ENCODE data around the gene NTSR1.

Gene NTSR1

DNA sequence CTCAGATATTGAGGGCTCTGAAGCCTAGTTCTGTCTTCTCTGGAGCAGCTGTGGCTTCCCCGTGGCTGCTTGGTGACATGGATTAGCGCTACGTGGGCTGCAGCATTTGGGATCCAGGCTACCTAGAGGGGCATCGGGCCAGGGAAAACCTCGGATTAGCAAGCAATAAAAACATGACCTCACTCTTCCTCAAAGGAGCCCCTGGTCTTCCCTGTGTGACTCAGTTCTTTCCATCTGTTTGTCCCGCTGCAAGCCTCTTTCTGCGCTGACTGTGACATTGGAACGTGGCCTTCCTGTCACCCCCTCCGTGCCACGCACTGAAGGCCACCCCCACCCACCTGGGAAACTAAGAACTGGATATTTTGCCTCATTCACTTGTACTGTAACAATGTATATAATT is 91.2 kb downstream of the NTSR1 start:
- H3K27me3 ChIP-seq (ENCODE audit: insufficient read depth, low read depth), result no peaks in the 10 kb centered on the region
- H3K9ac ChIP-seq, result no peak overlapping the region

DNA sequence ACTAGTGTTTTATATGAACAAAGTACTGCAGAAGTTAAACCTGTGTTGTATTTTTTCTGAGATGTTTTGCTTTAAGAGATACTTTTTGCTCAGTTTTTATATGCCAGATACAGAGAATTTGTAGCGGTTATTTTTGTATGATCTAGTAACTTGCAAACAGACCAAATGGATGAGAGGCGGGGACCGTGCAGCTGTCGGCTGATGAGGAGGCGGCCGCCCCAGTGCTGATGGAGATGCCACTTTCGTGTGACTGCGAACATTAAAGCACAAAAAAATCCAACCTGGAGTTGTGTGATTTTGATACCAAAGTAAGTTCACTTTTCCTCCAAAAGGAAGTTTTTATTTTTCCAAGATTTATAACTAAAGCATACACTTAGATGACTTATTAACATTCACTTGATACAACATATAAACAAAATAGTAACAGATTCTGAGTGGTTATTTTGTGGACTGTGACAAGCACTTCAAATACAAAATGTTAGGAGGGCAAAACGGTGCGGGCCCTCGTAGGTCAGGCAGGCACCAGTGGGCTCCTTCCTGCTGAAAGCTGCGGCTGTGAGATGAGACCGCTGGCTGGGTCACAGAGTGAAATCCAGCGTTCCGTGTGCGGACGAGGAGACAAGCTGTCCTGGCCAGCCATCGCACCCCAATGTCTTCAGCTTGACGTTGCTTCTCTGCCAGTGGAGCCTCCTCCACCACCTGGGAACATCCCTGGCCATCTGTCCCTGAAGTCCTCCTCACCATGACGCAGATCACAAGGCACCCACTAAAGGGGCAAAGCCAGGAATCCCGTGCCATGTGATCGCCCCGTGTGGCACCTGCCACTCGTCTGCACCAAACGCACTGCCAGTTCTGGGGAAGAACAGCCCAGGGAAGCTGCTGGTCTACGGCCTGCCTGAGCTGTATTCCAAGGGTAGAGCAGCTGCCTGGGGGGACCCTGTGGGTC is 92.0 kb downstream of the NTSR1 start:
- no peak overlapping the region for H2AFZ ChIP-seq (ENCODE audit: low read depth)
- peaks cover 7% of the 10 kb centered on the region; the same call in 1 of the 2 replicates for H3K36me3 ChIP-seq (ENCODE audit: insufficient read depth)
- TF ChIP-seq, protein P1, sequence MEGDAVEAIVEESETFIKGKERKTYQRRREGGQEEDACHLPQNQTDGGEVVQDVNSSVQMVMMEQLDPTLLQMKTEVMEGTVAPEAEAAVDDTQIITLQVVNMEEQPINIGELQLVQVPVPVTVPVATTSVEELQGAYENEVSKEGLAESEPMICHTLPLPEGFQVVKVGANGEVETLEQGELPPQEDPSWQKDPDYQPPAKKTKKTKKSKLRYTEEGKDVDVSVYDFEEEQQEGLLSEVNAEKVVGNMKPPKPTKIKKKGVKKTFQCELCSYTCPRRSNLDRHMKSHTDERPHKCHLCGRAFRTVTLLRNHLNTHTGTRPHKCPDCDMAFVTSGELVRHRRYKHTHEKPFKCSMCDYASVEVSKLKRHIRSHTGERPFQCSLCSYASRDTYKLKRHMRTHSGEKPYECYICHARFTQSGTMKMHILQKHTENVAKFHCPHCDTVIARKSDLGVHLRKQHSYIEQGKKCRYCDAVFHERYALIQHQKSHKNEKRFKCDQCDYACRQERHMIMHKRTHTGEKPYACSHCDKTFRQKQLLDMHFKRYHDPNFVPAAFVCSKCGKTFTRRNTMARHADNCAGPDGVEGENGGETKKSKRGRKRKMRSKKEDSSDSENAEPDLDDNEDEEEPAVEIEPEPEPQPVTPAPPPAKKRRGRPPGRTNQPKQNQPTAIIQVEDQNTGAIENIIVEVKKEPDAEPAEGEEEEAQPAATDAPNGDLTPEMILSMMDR (conservative IDR thresholded peaks at IDR 0.05; ENCODE audit: low read depth, low read length), result no peak
- peaks cover 3% of the 10 kb centered on the region for H3K79me2 ChIP-seq (ENCODE audit: insufficient read depth, low read depth)
- no peak overlapping the region for H3K9ac ChIP-seq
- peaks cover 11% of the 10 kb centered on the region for H3K4me1 ChIP-seq (ENCODE audit: low read depth, poor library complexity, severe bottlenecking)
- H3K27ac ChIP-seq, result no peak overlapping the region
- no peaks in the 10 kb centered on the region for H3K27me3 ChIP-seq (ENCODE audit: insufficient read depth, low read depth)
- H4K20me1 ChIP-seq (ENCODE audit: insufficient read depth), result no peaks in the 10 kb centered on the region
- H3K4me3 ChIP-seq (IDR thresholded peaks at IDR 0.05; ENCODE audit: insufficient read depth, low read depth, low read length), result no peak overlapping the region
- no peak overlapping the region for H3K4me2 ChIP-seq

More for the DNA sequence above, 91.2 kb downstream of the NTSR1 start:
- H3K4me2 ChIP-seq, result no peak overlapping the region
- no peaks in the 10 kb centered on the region for H3K79me2 ChIP-seq (ENCODE audit: insufficient read depth, low read depth)
- H2AFZ ChIP-seq (ENCODE audit: low read depth), result no peak overlapping the region
- H3K4me1 ChIP-seq (ENCODE audit: low read depth, poor library complexity, severe bottlenecking), result peaks cover 12% of the 10 kb centered on the region
- TF ChIP-seq, protein P1 (conservative IDR thresholded peaks at IDR 0.05; ENCODE audit: low read depth, low read length), result no peak
- peaks cover 7% of the 10 kb centered on the region; the same call in 1 of the 2 replicates for H3K36me3 ChIP-seq (ENCODE audit: insufficient read depth)
- H3K4me3 ChIP-seq (IDR thresholded peaks at IDR 0.05; ENCODE audit: insufficient read depth, low read depth, low read length), result no peak overlapping the region
- no peak overlapping the region for H3K27ac ChIP-seq
- no peaks in the 10 kb centered on the region for H4K20me1 ChIP-seq (ENCODE audit: insufficient read depth)

- Histone ChIP-seq H3K4me3 (IDR thresholded peaks at IDR 0.05; ENCODE audit: insufficient read depth, low read depth, low read length) (no peak overlapping the region), H3K9ac (no peak overlapping the region), H3K4me1 (ENCODE audit: low read depth, poor library complexity, severe bottlenecking) (peaks cover 16% of the 10 kb centered on the region), H3K36me3 (ENCODE audit: insufficient read depth) (peaks cover 7% of the 10 kb centered on the region; the same call in 1 of the 2 replicates), H3K27ac (no peak overlapping the region), H3K79me2 (ENCODE audit: insufficient read depth, low read depth) (peaks cover 12% of the 10 kb centered on the region), H2AFZ (ENCODE audit: low read depth) (no peak overlapping the region), H4K20me1 (ENCODE audit: insufficient read depth) (no peaks in the 10 kb centered on the region), H3K27me3 (ENCODE audit: insufficient read depth, low read depth) (no peaks in the 10 kb centered on the region), H3K4me2 (no peak overlapping the region)
- TF ChIP-seq, protein P1 (conservative IDR thresholded peaks at IDR 0.05; ENCODE audit: low read depth, low read length), result no peak
Observed at GRCh38 chr20:62801284-62802010, 92.8 kb downstream of the NTSR1 start.

DNA sequence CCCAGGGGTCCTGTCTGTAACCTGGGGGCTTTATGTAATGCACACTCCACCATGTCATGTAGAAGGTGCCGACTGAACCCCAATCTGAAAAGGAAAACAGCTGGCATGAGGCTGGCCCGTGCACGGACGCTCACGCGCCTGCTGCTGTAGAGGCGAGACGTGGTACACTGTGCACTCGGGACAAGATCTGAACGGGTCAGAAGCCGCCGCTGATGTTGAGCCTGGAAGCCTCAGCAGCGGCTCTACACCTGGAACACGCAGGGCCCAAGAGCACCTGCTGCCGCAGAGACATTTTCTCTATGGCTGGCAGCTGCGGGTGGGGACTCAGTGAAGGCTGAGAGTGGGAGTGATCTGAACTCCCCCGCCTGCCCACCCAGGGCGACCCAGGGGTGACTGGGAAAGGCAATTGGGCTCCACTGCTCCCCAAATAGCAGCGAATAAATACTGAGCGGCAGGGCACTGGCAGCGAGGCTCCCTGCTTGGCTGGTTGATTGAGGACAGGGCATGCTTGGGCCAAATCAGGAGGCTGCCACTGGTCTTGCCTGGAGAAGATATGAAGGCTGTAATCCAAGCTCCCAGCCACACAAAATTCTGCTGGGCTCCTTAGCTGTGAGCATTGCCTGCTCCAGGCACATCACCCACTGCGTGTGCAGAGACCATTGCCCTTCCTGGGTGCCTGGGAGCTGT is 93.5 kb downstream of the NTSR1 start:
- Histone ChIP-seq H3K4me1 (ENCODE audit: low read depth, poor library complexity, severe bottlenecking) (peaks cover 18% of the 10 kb centered on the region), H2AFZ (ENCODE audit: low read depth) (no peak overlapping the region), H3K27ac (no peak overlapping the region), H3K4me2 (no peak overlapping the region), H3K27me3 (ENCODE audit: insufficient read depth, low read depth) (no peaks in the 10 kb centered on the region), H4K20me1 (ENCODE audit: insufficient read depth) (no peaks in the 10 kb centered on the region), H3K4me3 (IDR thresholded peaks at IDR 0.05; ENCODE audit: insufficient read depth, low read depth, low read length) (no peak overlapping the region), H3K9ac (no peak overlapping the region), H3K79me2 (ENCODE audit: insufficient read depth, low read depth) (peaks cover 17% of the 10 kb centered on the region), H3K36me3 (ENCODE audit: insufficient read depth) (peaks cover 7% of the 10 kb centered on the region; the same call in 1 of the 2 replicates)
- TF ChIP-seq, protein P1 (conservative IDR thresholded peaks at IDR 0.05; ENCODE audit: low read depth, low read length), result no peak
